ENCODE data around the gene GRM4.

DNA sequence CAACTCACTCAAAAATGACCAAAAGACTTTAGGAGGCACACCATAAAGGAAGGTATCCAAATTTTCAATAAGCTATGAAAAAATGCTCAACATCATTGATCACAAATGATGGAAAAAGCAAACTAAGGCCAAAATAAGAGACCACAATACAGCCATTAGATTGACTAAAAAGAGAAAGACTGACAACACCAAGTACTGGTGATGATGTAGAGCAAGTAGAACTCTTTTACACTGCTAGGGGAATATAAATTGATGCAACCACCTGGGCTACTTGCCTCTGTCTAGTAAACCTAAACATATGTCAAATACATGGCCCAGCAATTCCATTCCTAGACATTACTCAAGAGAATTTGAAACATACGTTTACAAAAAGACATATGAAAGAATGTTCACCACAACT is 148.6 kb downstream of the GRM4 start:
- TF ChIP-seq CTCF (IDR thresholded peaks at IDR 0.05): no peak
- TF ChIP-seq EZH2phosphoT487 (IDR thresholded peaks at IDR 0.05): no peak
- TF ChIP-seq EZH2 (IDR thresholded peaks at IDR 0.05): no peak
